HEK293T (cell line): ENCODE data around the gene DPEP2NB.
"Not testable (repeated sequence)": the region's sequence is repeated elsewhere in the genome, so short reads cannot be mapped to it uniquely, and the experiment has no call there.

ENCODE experiments used
- CTCF ChIA-PET: fragments of 350-600 bp; formaldehyde crosslinking; extraction: SDS; loops from one replicate; lab custom pipeline; 2021; ENCODE audit warnings: antibody characterized with exemption, inconsistent platforms; lab: Yijun Ruan, JAX
- POLR2A ChIA-PET: fragments of 350-600 bp; formaldehyde crosslinking; extraction: SDS; loops from one replicate; lab custom pipeline; 2020; ENCODE audit warnings: antibody characterized with exemption, inconsistent platforms; lab: Yijun Ruan, JAX
- DNase-seq: peaks from one replicate; pipeline ENCODE4 v3.0.0; 2012; ENCODE audit warnings: mixed read lengths; ENCODE audit errors: extremely low spot score
- ARNT ChIP-seq: fragments of 450-650 bp; IDR thresholded peaks from 2 replicates; pipeline ENCODE4 v1.6.1; 2017; ENCODE audit warnings: mild to moderate bottlenecking
- BHLHE40 ChIP-seq: fragments of 450-650 bp; IDR thresholded peaks from 2 replicates; pipeline ENCODE4 v1.6.1; 2016; ENCODE audit warnings: mild to moderate bottlenecking, moderate library complexity, borderline replicate concordance
- CTBP1 ChIP-seq: fragments of 450-650 bp; IDR thresholded peaks from 2 replicates; pipeline ENCODE4 v1.6.1; 2016; ENCODE audit warnings: borderline replicate concordance
- ELF4 ChIP-seq: fragments of 450-650 bp; IDR thresholded peaks from 2 replicates; pipeline ENCODE4 v1.6.1; 2017; ENCODE audit warnings: antibody characterized with exemption
- FOXA1 ChIP-seq: fragments of 450-650 bp; IDR thresholded peaks from 2 replicates; pipeline ENCODE4 v1.6.1; 2016; ENCODE audit warnings: mild to moderate bottlenecking
- FOXK2 ChIP-seq: fragments of 450-650 bp; IDR thresholded peaks from 2 replicates; pipeline ENCODE4 v1.6.1; 2016; ENCODE audit warnings: mild to moderate bottlenecking
- FOXM1 ChIP-seq: fragments of 450-650 bp; IDR thresholded peaks from 2 replicates; pipeline ENCODE4 v1.6.1; 2017; ENCODE audit warnings: mild to moderate bottlenecking, borderline replicate concordance
- HDGF ChIP-seq: fragments of 450-650 bp; IDR thresholded peaks from 2 replicates; pipeline ENCODE4 v1.6.1; 2017; ENCODE audit warnings: antibody characterized with exemption, borderline replicate concordance
- L3MBTL2 ChIP-seq: fragments of 450-650 bp; conservative IDR thresholded peaks from 2 replicates; pipeline ENCODE4 v1.6.1; 2016; ENCODE audit warnings: mild to moderate bottlenecking
- LEF1 ChIP-seq: fragments of 450-650 bp; IDR thresholded peaks from 2 replicates; pipeline ENCODE4 v1.6.1; 2017; ENCODE audit warnings: mild to moderate bottlenecking, borderline replicate concordance
- NFRKB ChIP-seq: fragments of 450-650 bp; IDR thresholded peaks from 2 replicates; pipeline ENCODE4 v1.6.1; 2016; ENCODE audit warnings: mild to moderate bottlenecking, moderate library complexity
- SP1 ChIP-seq: fragments of 450-650 bp; IDR thresholded peaks from 2 replicates; pipeline ENCODE4 v1.6.1; 2017
- SUZ12 ChIP-seq: fragments of 450-650 bp; IDR thresholded peaks from 2 replicates; pipeline ENCODE4 v1.6.1; 2016; ENCODE audit warnings: mild to moderate bottlenecking
- TARDBP ChIP-seq: fragments of 450-650 bp; IDR thresholded peaks from 2 replicates; pipeline ENCODE4 v1.6.1; 2016
- ZNF384 ChIP-seq: fragments of 450-650 bp; IDR thresholded peaks from 2 replicates; pipeline ENCODE4 v1.6.1; 2016
- TF ChIP-seq, protein P1 (sequence below): fragments of 450-650 bp; IDR thresholded peaks from 2 replicates; pipeline ENCODE4 v1.6.1; 2016

DPEP2NB gene

GRCh38 chr16:67979955-67980678, 35.6 kb downstream of the DPEP2NB start, which contains the start of gene DPEP3:
TSS of gene DPEP3 (minus strand) at chr16:67980499. CDS start at chr16:67980380, 119 bp downstream.
- POLR2A ChIA-PET: no interaction called here
- TF ChIP-seq FOXA1: no peak
- no peak for TF ChIP-seq LEF1
- TF ChIP-seq FOXM1: no peak
- TF ChIP-seq NFRKB: no peak
- no peak for TF ChIP-seq ZNF384
- TF ChIP-seq, protein P1, sequence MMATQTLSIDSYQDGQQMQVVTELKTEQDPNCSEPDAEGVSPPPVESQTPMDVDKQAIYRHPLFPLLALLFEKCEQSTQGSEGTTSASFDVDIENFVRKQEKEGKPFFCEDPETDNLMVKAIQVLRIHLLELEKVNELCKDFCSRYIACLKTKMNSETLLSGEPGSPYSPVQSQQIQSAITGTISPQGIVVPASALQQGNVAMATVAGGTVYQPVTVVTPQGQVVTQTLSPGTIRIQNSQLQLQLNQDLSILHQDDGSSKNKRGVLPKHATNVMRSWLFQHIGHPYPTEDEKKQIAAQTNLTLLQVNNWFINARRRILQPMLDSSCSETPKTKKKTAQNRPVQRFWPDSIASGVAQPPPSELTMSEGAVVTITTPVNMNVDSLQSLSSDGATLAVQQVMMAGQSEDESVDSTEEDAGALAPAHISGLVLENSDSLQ: no peak
- no peak for TF ChIP-seq FOXK2
- TF ChIP-seq CTBP1: no peak
- TF ChIP-seq ARNT: no peak
- TF ChIP-seq HDGF: no peak
- TF ChIP-seq TARDBP: no peak
- TF ChIP-seq SUZ12: no peak
- no peak for TF ChIP-seq SP1
- TF ChIP-seq L3MBTL2: no peak
- no peak for TF ChIP-seq BHLHE40
- no peak for TF ChIP-seq ELF4
- CTCF ChIA-PET: interaction anchor here (0.6 kb wide), 1 partner anchor 30 kb away, joined by 3 read pairs; no protein-coding TSS in a partner anchor
- DNase-seq: no peak

DNA sequence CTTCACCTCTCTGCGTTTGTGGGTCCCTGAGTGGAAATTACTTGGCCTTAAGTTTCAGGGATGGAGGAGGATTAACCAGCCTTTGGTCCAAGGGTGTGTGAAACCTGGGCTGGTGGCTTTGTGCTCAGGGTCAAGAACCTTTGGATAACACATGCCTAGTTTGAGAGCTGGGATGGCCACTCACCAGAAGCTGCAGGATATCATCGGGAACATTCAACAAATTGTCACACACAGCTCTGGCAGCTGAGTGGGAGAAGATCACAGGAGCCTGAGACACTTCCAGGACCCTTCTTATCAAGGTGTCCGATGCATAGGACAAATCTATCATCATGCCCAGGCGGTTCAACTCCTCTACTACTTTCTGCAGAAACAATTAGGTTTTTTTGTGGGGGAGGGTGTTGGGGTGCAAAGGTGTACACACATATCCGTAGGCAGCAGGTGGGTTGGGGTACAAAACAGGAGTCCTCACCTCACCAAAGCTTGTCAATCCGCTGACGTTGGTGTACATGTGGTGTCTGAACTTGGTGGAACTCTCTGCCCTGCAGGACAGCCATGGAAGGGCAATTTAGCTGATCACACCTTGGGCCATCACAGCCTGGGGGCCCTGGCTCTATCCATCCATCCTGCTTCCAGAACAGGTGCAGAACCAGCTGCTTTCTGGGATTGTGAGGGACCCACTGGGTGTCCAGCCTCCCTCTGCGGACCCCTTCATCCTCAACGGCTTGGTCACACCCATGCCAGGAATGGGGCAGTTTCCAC, 38.1 kb downstream of the DPEP2NB start:
- POLR2A ChIA-PET: no interaction called here
- TF ChIP-seq L3MBTL2: no peak
- TF ChIP-seq HDGF: no peak
- TF ChIP-seq ELF4: no peak
- no peak for TF ChIP-seq FOXM1
- no peak for TF ChIP-seq FOXK2
- TF ChIP-seq ARNT: no peak
- TF ChIP-seq TARDBP: no peak
- TF ChIP-seq, protein P1: no peak
- no peak for TF ChIP-seq ZNF384
- no peak for TF ChIP-seq FOXA1
- no peak for TF ChIP-seq SP1
- no peak for TF ChIP-seq NFRKB
- TF ChIP-seq LEF1: no peak
- no peak for TF ChIP-seq CTBP1
- no peak for TF ChIP-seq SUZ12
- TF ChIP-seq BHLHE40: no peak
- DNase-seq: no peak
- CTCF ChIA-PET: interaction anchor here (0.7 kb wide), 1 partner anchor 12 kb away, joined by 3 read pairs; no protein-coding TSS in a partner anchor

- CTCF ChIA-PET: no interaction called here
- POLR2A ChIA-PET: no interaction called here
- DNase-seq: no peak
- TF ChIP-seq HDGF (no peak), ZNF384 (no peak), TARDBP (no peak), FOXA1 (no peak), SP1 (no peak)
Measured at GRCh38 chr16:67977005-67977404, 38.7 kb downstream of the DPEP2NB start.

DNA sequence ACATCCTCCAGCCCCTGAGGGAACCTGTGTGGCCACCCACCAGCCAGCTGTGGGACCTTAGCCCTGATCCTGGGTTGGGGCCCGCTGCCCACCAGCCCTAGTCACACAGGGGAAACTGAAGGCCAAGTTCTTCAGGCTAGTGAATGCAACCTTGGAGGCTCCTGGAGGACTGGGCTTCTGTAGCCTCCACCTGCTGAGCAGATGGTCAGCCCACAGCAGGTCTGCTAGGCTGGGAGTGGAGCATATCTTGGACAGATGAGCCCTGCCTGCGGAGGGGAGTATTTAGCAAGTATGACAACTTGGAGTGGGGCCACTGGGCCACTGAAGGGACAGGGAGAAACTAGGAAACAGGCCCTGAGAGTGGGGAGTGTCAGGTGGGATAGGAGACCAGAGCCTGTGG, 39.5 kb downstream of the DPEP2NB start:
- TF ChIP-seq TARDBP (no peak), CTBP1 (no peak), SUZ12 (no peak), NFRKB (no peak), HDGF (no peak)
- TF ChIP-seq, protein P1: no peak
- no peak for DNase-seq
- CTCF ChIA-PET: no interaction called here
- POLR2A ChIA-PET: no interaction called here

DNA sequence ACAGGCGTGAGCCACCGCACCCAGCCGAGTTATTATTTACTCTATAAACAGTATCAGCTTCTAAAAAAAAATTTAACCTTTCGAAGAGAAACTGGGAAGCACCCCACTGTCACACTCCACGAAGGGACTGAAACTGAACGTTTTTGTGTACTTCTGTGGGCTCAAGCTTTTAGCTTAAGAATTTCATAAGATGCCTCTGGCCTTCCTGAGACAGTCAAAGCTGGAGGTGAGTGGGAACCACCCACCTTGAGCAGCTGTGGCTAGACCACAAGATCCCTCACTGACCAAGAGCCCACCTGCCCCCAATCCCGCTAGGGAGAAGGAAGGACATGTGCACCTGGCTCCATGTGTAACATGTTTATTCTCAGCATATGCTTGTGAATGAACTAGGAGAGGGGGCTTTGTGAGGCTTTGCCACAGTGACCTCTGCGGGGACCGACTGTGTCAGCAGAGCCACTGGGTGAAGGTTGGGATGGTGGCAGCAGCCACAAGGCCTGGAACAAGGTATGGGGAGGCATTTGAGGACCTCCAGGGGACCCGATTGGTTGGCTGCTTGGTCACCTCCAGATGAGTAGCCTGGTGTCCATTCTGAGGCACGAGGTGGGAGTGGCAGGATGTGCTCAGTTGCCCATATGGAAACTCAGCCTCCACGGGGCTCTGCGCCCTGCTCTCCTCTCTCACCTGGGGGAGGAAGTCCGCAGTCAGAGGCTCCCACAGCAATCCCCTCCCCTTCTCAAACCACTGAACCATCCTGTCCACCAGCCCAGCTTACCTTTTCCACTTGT, 40.2 kb downstream of the DPEP2NB start:
- no peak for TF ChIP-seq FOXK2
- no peak for TF ChIP-seq LEF1
- TF ChIP-seq FOXM1: no peak
- TF ChIP-seq ELF4: no peak
- no peak for TF ChIP-seq NFRKB
- no peak for DNase-seq
- ChIA-PET CTCF (no interaction called here), POLR2A (interaction anchor here (0.8 to 1.1 kb wide), 2 partner anchors 34 to 40 kb away, joined by 3 to 4 read pairs; no protein-coding TSS in a partner anchor)

DNA sequence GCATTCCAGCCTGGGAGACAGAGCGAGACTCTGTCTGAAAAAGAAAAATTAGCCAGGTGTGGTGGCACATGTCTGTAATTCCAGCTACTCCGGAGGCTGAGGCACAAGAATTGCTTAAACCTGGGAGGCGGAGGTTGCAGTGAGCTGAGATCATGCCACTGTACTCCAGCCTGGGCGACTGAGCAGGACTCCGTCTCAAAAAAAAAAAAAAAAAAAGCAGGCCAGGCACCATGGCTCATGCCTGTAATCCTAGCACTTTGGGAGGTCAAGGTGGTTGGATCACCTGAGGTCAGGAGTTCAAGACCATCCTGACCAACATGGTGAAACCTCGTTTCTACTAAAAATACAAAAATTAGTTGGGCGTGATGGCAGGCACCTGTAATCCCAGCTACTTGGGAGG, 43.4 kb downstream of the DPEP2NB start:
- CTCF ChIA-PET, POLR2A ChIA-PET: not testable (repeated sequence)

More for the DNA sequence above, 43.4 kb downstream of the DPEP2NB start:
- DNase-seq: not testable (repeated sequence)
